ENCODE measurements around the gene ITPR2.

DNA sequence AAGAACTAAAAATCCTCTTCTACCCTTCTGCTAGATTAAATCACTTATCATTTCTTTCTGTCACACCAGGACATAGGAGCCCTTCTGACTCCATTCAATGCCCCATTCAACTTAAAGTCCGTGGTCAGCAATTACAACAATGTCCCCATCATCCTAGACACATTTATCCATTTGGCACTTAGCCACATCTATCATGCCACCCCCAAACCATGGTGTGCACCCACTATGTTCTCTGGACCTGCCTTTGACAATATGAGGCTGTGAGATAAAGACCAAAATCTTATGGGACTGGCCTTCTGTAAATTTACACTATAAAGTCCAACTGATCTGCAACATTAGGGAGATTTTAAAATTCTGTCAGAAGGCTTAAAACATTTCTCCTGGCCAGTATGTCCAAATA is 533.2 kb downstream of the ITPR2 start:
- TF ChIP-seq, protein P1, sequence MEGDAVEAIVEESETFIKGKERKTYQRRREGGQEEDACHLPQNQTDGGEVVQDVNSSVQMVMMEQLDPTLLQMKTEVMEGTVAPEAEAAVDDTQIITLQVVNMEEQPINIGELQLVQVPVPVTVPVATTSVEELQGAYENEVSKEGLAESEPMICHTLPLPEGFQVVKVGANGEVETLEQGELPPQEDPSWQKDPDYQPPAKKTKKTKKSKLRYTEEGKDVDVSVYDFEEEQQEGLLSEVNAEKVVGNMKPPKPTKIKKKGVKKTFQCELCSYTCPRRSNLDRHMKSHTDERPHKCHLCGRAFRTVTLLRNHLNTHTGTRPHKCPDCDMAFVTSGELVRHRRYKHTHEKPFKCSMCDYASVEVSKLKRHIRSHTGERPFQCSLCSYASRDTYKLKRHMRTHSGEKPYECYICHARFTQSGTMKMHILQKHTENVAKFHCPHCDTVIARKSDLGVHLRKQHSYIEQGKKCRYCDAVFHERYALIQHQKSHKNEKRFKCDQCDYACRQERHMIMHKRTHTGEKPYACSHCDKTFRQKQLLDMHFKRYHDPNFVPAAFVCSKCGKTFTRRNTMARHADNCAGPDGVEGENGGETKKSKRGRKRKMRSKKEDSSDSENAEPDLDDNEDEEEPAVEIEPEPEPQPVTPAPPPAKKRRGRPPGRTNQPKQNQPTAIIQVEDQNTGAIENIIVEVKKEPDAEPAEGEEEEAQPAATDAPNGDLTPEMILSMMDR (IDR thresholded peaks at IDR 0.05), result no peak
- TF ChIP-seq POLR2A (IDR thresholded peaks at IDR 0.05), result no peak
- no peak for TF ChIP-seq POLR2AphosphoS5 (IDR thresholded peaks at IDR 0.05; ENCODE audit: insufficient read depth in 1 of 2, low read depth in 1 of 2)
